Thyroid gland (tissue), 4 donors: ENCODE data around the gene TRIP4. TPM values are rescaled to one million over a fixed set of nuclear protein-coding genes. Genes with fewer than 3 reads are reported as not detected.
"Not testable (repeated sequence)": the region's sequence is repeated elsewhere in the genome, so short reads cannot be mapped to it uniquely, and the experiment has no call there.

Source experiments
- DNase-seq, 2 donors: peaks; one replicate each; pipeline ENCODE4 v3.0.0-alpha.2; 2019
- H3K27ac ChIP-seq, 3 donors: fragments of 200-600 bp; sonication (generic); 1 replicate in 2 of 3; 2 replicates in 1 of 3; pipeline ENCODE4 v1.5.1; 2016 to 2019; ENCODE audit warnings: mild to moderate bottlenecking in 1 of 3, moderate library complexity in 1 of 3
- H3K27me3 ChIP-seq: fragments of 200-600 bp; sonication (generic); one replicate; pipeline ENCODE4 v1.5.1; 2019
- H3K36me3 ChIP-seq, 2 donors: fragments of 200-600 bp; sonication (generic); one replicate each; pipeline ENCODE4 v1.5.1; 2016 to 2019
- H3K4me1 ChIP-seq, 2 donors: fragments of 200-600 bp; sonication (generic); one replicate each; pipeline ENCODE4 v1.5.1; 2017 to 2019
- H3K4me3 ChIP-seq, 3 donors: fragments of 200-600 bp; sonication (generic); replicated peaks in 1 of 3; 1 replicate in 2 of 3; 2 replicates in 1 of 3; pipeline ENCODE4 v1.5.1; 2016; ENCODE audit warnings: mild to moderate bottlenecking in 1 of 3
- H3K9me3 ChIP-seq: fragments of 200-600 bp; sonication (generic); one replicate; pipeline ENCODE4 v1.5.1; 2017
- CTCF ChIP-seq, 6 experiments: fragments of 200-600 bp in 3 of 6; fragments of 450-650 bp in 3 of 6; sonication (generic) in 3 of 6; IDR thresholded peaks; one replicate each; pipeline ENCODE4 v1.5.1; 2016 to 2019; ENCODE audit warnings: antibody characterized with exemption in 6 of 6, mild to moderate bottlenecking in 2 of 6, inconsistent platforms in 1 of 6, moderate library complexity in 1 of 6
- POLR2A ChIP-seq, 2 donors: fragments of 450-650 bp; IDR thresholded peaks; one replicate each; pipeline ENCODE4 v1.6.1; 2017; ENCODE audit warnings: antibody characterized with exemption in 2 of 2, mild to moderate bottlenecking in 2 of 2, moderate library complexity in 1 of 2
- WGBS, 2 donors: methylation state at CpG; one replicate each; pipeline ENCODE4 v1.1.5; 2017; 5-methylcytosine and 5-hydroxymethylcytosine counted together
- intact Hi-C: fragments of 100-400 bp; cut with DNase I; formaldehyde crosslinking; loops from one replicate; pipeline ENCODE4 v1.15.1; 2023
- total RNA-seq, 4 donors: library from RNA; depleted of rRNA; stranded (reverse); fragments of >200 nt; gene quantifications; one replicate each; pipeline ENCODE4 v1.2.3, GENCODE V29; 2016

Gene TRIP4
- total RNA-seq, 4 donors from 2014 or later: 13.7 to 39.6 (median 21.7) TPM

- TF ChIP-seq POLR2A (IDR thresholded peaks at IDR 0.05): no peak
- no peak for TF ChIP-seq CTCF (IDR thresholded peaks at IDR 0.05)
- H3K9me3 ChIP-seq: no peaks in the 10 kb centered on the region
- no peak overlapping the region for H3K4me3 ChIP-seq
- WGBS, 2 donors: 85% methylated on average over 2 of the region's 2 CpGs
- no peak for DNase-seq
- intact Hi-C loops: no loop called here
- no peak overlapping the region for H3K27ac ChIP-seq
- H3K27me3 ChIP-seq: no peaks in the 10 kb centered on the region
- no peaks in the 10 kb centered on the region for H3K36me3 ChIP-seq
- H3K4me1 ChIP-seq: no peaks in the 10 kb centered on the region
These were observed 106.0 kb downstream of the TRIP4 start for GRCh38 chr15:64493641-64494040.

- H3K27ac ChIP-seq, H3K4me1 ChIP-seq, H3K36me3 ChIP-seq, H3K4me3 ChIP-seq, intact Hi-C loops, H3K27me3 ChIP-seq, H3K9me3 ChIP-seq, DNase-seq: not testable (repeated sequence)
- 96 to 98% methylated on average over 2 of the region's 2 CpGs for WGBS, 2 donors
These were observed 108.3 kb downstream of the TRIP4 start for GRCh38 chr15:64495968-64496367.

- peaks cover 5 to 21% of the 10 kb centered on the region in 2 donors for H3K4me1 ChIP-seq
- WGBS, 2 donors: 58 to 63% methylated on average over 3 of the region's 3 CpGs
These were observed 113.2 kb downstream of the TRIP4 start for GRCh38 chr15:64500695-64501395.

GRCh38 chr15:64501396-64501715, 113.7 kb downstream of the TRIP4 start:
- TF ChIP-seq POLR2A (IDR thresholded peaks at IDR 0.05) (no peak), CTCF (IDR thresholded peaks at IDR 0.05) (no peak)
- Histone ChIP-seq H3K4me1 (peaks cover 5 to 22% of the 10 kb centered on the region in 2 donors), H3K27me3 (no peaks in the 10 kb centered on the region), H3K27ac (no peak overlapping the region), H3K4me3 (no peak overlapping the region), H3K9me3 (no peaks in the 10 kb centered on the region), H3K36me3 (peaks cover 7 to 8% of the 10 kb centered on the region in 2 donors)
- WGBS, 2 donors: 72 to 74% methylated on average over 1 of the region's 1 CpG
- intact Hi-C loops: no loop called here
- DNase-seq: no peak

More at GRCh38 chr15:64500695-64501395, 113.2 kb downstream of the TRIP4 start:
- H3K27me3 ChIP-seq: no peaks in the 10 kb centered on the region
- TF ChIP-seq CTCF (IDR thresholded peaks at IDR 0.05) (no peak), POLR2A (IDR thresholded peaks at IDR 0.05) (no peak)
- intact Hi-C loops: no loop called here
- H3K9me3 ChIP-seq: no peaks in the 10 kb centered on the region
- DNase-seq: no peak
- no peak overlapping the region for H3K4me3 ChIP-seq
- peaks cover 7 to 8% of the 10 kb centered on the region in 2 donors for H3K36me3 ChIP-seq
- H3K27ac ChIP-seq: no peak overlapping the region

GRCh38 chr15:64502151-64502550, 114.5 kb downstream of the TRIP4 start:
- intact Hi-C loops: no loop called here
- TF ChIP-seq POLR2A (IDR thresholded peaks at IDR 0.05) (no peak), CTCF (IDR thresholded peaks at IDR 0.05) (no peak)
- 85 to 89% methylated on average over 2 of the region's 2 CpGs for WGBS, 2 donors
- H3K27ac ChIP-seq: no peak overlapping the region
- H3K36me3 ChIP-seq: peaks cover 7 to 8% of the 10 kb centered on the region in 2 donors
- DNase-seq: no peak
- no peak overlapping the region for H3K4me3 ChIP-seq
- no peaks in the 10 kb centered on the region for H3K9me3 ChIP-seq
- H3K27me3 ChIP-seq: no peaks in the 10 kb centered on the region
- H3K4me1 ChIP-seq: peaks cover 11 to 30% of the 10 kb centered on the region in 2 donors
